ENCODE data around the gene CEACAM1. TPM values are rescaled to one million over a fixed set of nuclear protein-coding genes. Genes with fewer than 3 reads are reported as not detected.
"Not testable (repeated sequence)": the region's sequence is repeated elsewhere in the genome, so short reads cannot be mapped to it uniquely, and the experiment has no call there.

The CEACAM1 gene
- total RNA-seq, 1 experiment from 2014 or later, result 1.5 TPM

DNA sequence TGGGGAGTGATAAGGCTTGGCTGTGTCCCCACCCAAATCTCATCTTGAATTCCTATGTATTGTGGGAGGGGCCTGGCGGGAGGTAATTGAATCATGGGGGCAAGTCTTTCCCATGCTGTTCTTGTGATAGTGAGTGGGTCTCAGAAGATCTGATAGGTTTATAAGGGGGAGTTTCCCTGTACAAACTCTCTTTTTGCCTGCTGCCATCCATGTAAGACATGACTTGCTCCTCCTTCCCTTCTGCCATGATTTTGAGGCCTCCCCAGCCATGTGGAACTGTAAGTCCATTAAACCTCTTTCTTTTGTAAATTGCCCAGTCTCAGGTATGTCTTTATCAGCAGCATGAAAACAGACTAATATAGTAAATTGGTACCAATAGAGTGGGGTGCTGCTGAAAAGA is 20.8 kb upstream of the CEACAM1 start:
- not testable (repeated sequence) for H2BK20ac ChIP-seq (ENCODE audit: low read depth, low read length, poor library complexity, severe bottlenecking); H3K27ac ChIP-seq (ENCODE audit: insufficient read length, low read depth, low read length); H3K23me2 ChIP-seq (ENCODE audit: insufficient read length, low read depth, low read length, poor library complexity, severe bottlenecking); H3K4me2 ChIP-seq (ENCODE audit: insufficient read depth, insufficient read length, low read length); H3K18ac ChIP-seq (ENCODE audit: insufficient read length, low read depth, low read length); H3K79me2 ChIP-seq (ENCODE audit: insufficient read depth, low read length); H4K20me1 ChIP-seq (ENCODE audit: control insufficient read depth, insufficient read depth, insufficient read length); H2BK120ac ChIP-seq (ENCODE audit: low read depth, low read length, poor library complexity, severe bottlenecking); H2BK5ac ChIP-seq (ENCODE audit: insufficient read length, low read length); H2BK12ac ChIP-seq (ENCODE audit: insufficient read length, low read depth, low read length); H4K5ac ChIP-seq (ENCODE audit: insufficient read length, low read depth, low read length); H3K79me1 ChIP-seq (ENCODE audit: insufficient read depth, low read depth, low read length, poor library complexity, severe bottlenecking); DNase-seq; H3K4me3 Mint-ChIP-seq; H3K14ac ChIP-seq (ENCODE audit: insufficient read depth, low read length); H2BK15ac ChIP-seq (ENCODE audit: low read depth, low read length); H3K4me1 Mint-ChIP-seq; H3K4me1 ChIP-seq (ENCODE audit: insufficient read depth, low read length); H3K27me3 ChIP-seq (ENCODE audit: insufficient read depth, low read length); H3K4ac ChIP-seq (ENCODE audit: low read depth, low read length); H3K27ac Mint-ChIP-seq; H3K9me3 ChIP-seq (ENCODE audit: control insufficient read depth, low read depth, low read length); H3K56ac ChIP-seq (ENCODE audit: insufficient read length, low read depth, low read length); H3K23ac ChIP-seq (ENCODE audit: insufficient read length, low read depth, low read length); H2AK5ac ChIP-seq (ENCODE audit: insufficient read length, low read length); H3K9ac ChIP-seq (ENCODE audit: extremely low read depth, insufficient read length, low read length); H3T11ph ChIP-seq (ENCODE audit: low read length); H2AFZ ChIP-seq (ENCODE audit: low read length); H4K8ac ChIP-seq (replicated peaks; ENCODE audit: insufficient read length, low read depth, low read length); H4K91ac ChIP-seq (ENCODE audit: insufficient read length, low read depth, low read length)
- no CpG with 5 or more reads among the region's 1 CpG for WGBS (ENCODE audit: extremely low coverage, insufficient read length, low lambda C conversion rate)
- Mint-ChIP-seq H3K36me3 (ENCODE audit: insufficient read depth in 1 of 3, low read depth in 3 of 3) (peaks cover 7 to 27% (median 18%) of the 10 kb centered on the region in 3 experiments; a peak in 6 of 7 replicates), H3K27me3 (ENCODE audit: low read depth) (peaks cover 45% of the 10 kb centered on the region), H3K9me3 (peaks cover 28 to 32% of the 10 kb centered on the region in 2 experiments)
